ENCODE measurements around the gene FURIN.

GRCh38 chr15:90857883-90858443 lies 10.4 kb upstream of the FURIN start:
- TF ChIP-seq ZNF274 (IDR thresholded peaks at IDR 0.05; ENCODE audit: borderline replicate concordance, extremely low read depth, low read length) (no peak), EZH2 (IDR thresholded peaks at IDR 0.05; ENCODE audit: low read depth, low read length, severe bottlenecking) (no peak), RXRA (IDR thresholded peaks at IDR 0.05; ENCODE audit: insufficient read depth, low read depth, low read length) (no peak), SIN3A (conservative IDR thresholded peaks at IDR 0.05 in 1 of 2, IDR thresholded peaks at IDR 0.05 in 1 of 2; ENCODE audit: low read depth in 1 of 2, low read length in 2 of 2) (no peak), YY1 (IDR thresholded peaks at IDR 0.05; ENCODE audit: low read depth, low read length) (no peak), POLR2A (IDR thresholded peaks at IDR 0.05; ENCODE audit: control extremely low read depth in 1 of 2, low read depth in 2 of 2, low read length in 2 of 2) (no peak), SUZ12 (IDR thresholded peaks at IDR 0.05; ENCODE audit: low read length) (no peak)
- TF ChIP-seq, protein P1, sequence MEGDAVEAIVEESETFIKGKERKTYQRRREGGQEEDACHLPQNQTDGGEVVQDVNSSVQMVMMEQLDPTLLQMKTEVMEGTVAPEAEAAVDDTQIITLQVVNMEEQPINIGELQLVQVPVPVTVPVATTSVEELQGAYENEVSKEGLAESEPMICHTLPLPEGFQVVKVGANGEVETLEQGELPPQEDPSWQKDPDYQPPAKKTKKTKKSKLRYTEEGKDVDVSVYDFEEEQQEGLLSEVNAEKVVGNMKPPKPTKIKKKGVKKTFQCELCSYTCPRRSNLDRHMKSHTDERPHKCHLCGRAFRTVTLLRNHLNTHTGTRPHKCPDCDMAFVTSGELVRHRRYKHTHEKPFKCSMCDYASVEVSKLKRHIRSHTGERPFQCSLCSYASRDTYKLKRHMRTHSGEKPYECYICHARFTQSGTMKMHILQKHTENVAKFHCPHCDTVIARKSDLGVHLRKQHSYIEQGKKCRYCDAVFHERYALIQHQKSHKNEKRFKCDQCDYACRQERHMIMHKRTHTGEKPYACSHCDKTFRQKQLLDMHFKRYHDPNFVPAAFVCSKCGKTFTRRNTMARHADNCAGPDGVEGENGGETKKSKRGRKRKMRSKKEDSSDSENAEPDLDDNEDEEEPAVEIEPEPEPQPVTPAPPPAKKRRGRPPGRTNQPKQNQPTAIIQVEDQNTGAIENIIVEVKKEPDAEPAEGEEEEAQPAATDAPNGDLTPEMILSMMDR (IDR thresholded peaks at IDR 0.05; ENCODE audit: control extremely low read depth in 1 of 3, insufficient read depth in 1 of 3, low read depth in 1 of 3, low read length in 3 of 3): no peak

Measured in H1 (cell line).